K562 (cell line): Measurements from ENCODE around the gene FOXB2. TPM values are rescaled to one million over a fixed set of nuclear protein-coding genes. Genes with fewer than 3 reads are reported as not detected.

Experiments used
- ATAC-seq: fragments of 200-7000 bp; cut with Tn5 transposase; 3 replicates; pipeline ENCODE4 v1.9.1; 2020; ENCODE audit warnings: moderate library complexity
- BruUV-seq: library from RNA; stranded (reverse); fragments of 400-500 nt; replicated peaks from 2 replicates; lab custom pipeline; 2021; lab: Mats Ljungman, UMichigan
- CTCF ChIA-PET: fragments of 300-600 bp; formaldehyde crosslinking; extraction: SDS; loops from one replicate; lab custom pipeline; 2021; ENCODE audit warnings: low intra/inter-chr PET ratio; lab: Yijun Ruan, JAX
- POLR2A ChIA-PET: fragments of 300-600, 350-650 bp; sonication (Branson Sonifier 250); formaldehyde crosslinking; extraction: SDS; loops from one replicate; lab custom pipeline; 2021; ENCODE audit warnings: antibody characterized with exemption, inconsistent platforms; lab: Yijun Ruan, JAX
- DNase-seq, 4 experiments: peaks; one replicate each; pipeline versions ENCODE4 v3.0.0 to v3.0.0-alpha.2; 2011 to 2018; ENCODE audit warnings: low spot score in 3 of 4, mixed read lengths in 3 of 4; ENCODE audit errors: extremely low read depth in 1 of 4
- FAIRE-seq: peaks from 2 replicates; lab custom pipeline; 2011; peaks lifted over from hg19 to GRCh38; lab: Jason Lieb, UNC
- H2AFZ ChIP-seq: 2 replicates; pipeline ENCODE4 v1.6.0; 2011; ENCODE audit warnings: low read depth, low read length, control low read depth, inconsistent platforms
- H3K27ac ChIP-seq: fragments of 200-600 bp; 3 replicates; pipeline ENCODE4 v1.8.0; 2011; ENCODE audit warnings: low read depth, mild to moderate bottlenecking, control low read depth, inconsistent platforms, low read length, moderate library complexity, mixed read lengths; ENCODE audit errors: extremely low read depth
- H3K27me3 ChIP-seq, 2 experiments: fragments of 300-600 bp in 1 of 2; 2 replicates in 1 of 2; 3 replicates in 1 of 2; pipeline versions ENCODE4 v1.6.0 to v1.8.0; 2011; ENCODE audit warnings: inconsistent platforms in 2 of 2, low read length in 2 of 2, mild to moderate bottlenecking in 1 of 2, mixed read lengths in 1 of 2, moderate library complexity in 1 of 2; ENCODE audit not compliant: control insufficient read depth in 2 of 2, insufficient read depth in 2 of 2
- H3K36me3 ChIP-seq: fragments of 300-600 bp; 3 replicates; pipeline ENCODE4 v1.8.0; 2011; ENCODE audit warnings: mild to moderate bottlenecking, low read length, inconsistent platforms; ENCODE audit not compliant: control insufficient read depth, insufficient read depth
- H3K4me1 ChIP-seq, 2 experiments: fragments of 200-600 bp in 1 of 2; replicated peaks in 1 of 2; 2 replicates in 1 of 2; 3 replicates in 1 of 2; pipeline versions ENCODE4 v1.5.1 to v1.8.0; 2011; ENCODE audit warnings: inconsistent platforms in 2 of 2, low read length in 2 of 2, mild to moderate bottlenecking in 1 of 2, mixed read lengths in 1 of 2, moderate library complexity in 1 of 2; ENCODE audit not compliant: control insufficient read depth in 2 of 2, insufficient read depth in 2 of 2
- H3K4me2 ChIP-seq: 2 replicates; pipeline ENCODE4 v1.6.1; 2011; ENCODE audit warnings: low read length, control low read depth, inconsistent platforms, mixed read lengths; ENCODE audit not compliant: insufficient read depth
- H3K4me3 ChIP-seq: fragments of 200-600 bp; sonication (generic), shearing (Covaris generic); 2 replicates; pipeline ENCODE4 v1.5.1; 2016; ENCODE audit warnings: control low read depth, inconsistent platforms
- H3K79me2 ChIP-seq: fragments of 200-600 bp; 3 replicates; pipeline ENCODE4 v1.8.0; 2011; ENCODE audit warnings: low read length, inconsistent platforms; ENCODE audit not compliant: control insufficient read depth, insufficient read depth
- H3K9ac ChIP-seq, 2 experiments: 2 replicates each; pipeline versions ENCODE4 v1.6.0 to v1.6.1; 2011; ENCODE audit warnings: low read depth in 2 of 2, low read length in 2 of 2, control low read depth in 1 of 2, inconsistent platforms in 1 of 2, mild to moderate bottlenecking in 1 of 2, mixed read lengths in 1 of 2; ENCODE audit not compliant: insufficient read depth in 1 of 2
- H3K9me1 ChIP-seq: one replicate; pipeline ENCODE4 v1.6.0; 2011; ENCODE audit warnings: inconsistent platforms, mild to moderate bottlenecking, low read length, moderate library complexity; ENCODE audit not compliant: control insufficient read depth, insufficient read depth
- H3K9me3 ChIP-seq: replicated peaks from 2 replicates; pipeline ENCODE4 v1.5.1; 2011; ENCODE audit warnings: low read depth, low read length, inconsistent platforms; ENCODE audit not compliant: control insufficient read depth, insufficient read depth
- H4K20me1 ChIP-seq: replicated peaks from 2 replicates; pipeline ENCODE4 v1.6.1; 2011; ENCODE audit warnings: low read length, inconsistent platforms, mixed read lengths; ENCODE audit not compliant: control insufficient read depth, insufficient read depth
- CHD4 ChIP-seq: fragments of 200-600 bp; sonication (generic); IDR thresholded peaks from 3 replicates; pipeline ENCODE4 v1.6.1; 2012; ENCODE audit warnings: low read depth, mild to moderate bottlenecking, mixed read lengths, low read length, inconsistent platforms; ENCODE audit not compliant: insufficient read depth, insufficient replicate concordance, poor library complexity, severe bottlenecking
- FOXP1 ChIP-seq: sonication (generic); formaldehyde crosslinking; IDR thresholded peaks from 2 replicates; pipeline ENCODE4 v1.8.0; 2022; ENCODE audit warnings: mild to moderate bottlenecking, missing genetic modification reagents
- HNRNPH1 ChIP-seq: fragments of 200-400 bp; formaldehyde crosslinking; optimal IDR thresholded peaks from 2 replicates; pipeline ENCODE3; 2017; ENCODE audit warnings: low read depth, mild to moderate bottlenecking, low read length, moderate library complexity
- RAD21 ChIP-seq, 2 experiments: fragments of 250-450 bp in 1 of 2; fragments of 450-650 bp in 1 of 2; sonication (Bioruptor Pico) in 1 of 2; formaldehyde crosslinking in 1 of 2; IDR thresholded peaks in 1 of 2; conservative IDR thresholded peaks in 1 of 2; 2 replicates each; pipeline versions ENCODE4 v1.4.0 to v1.8.0; 2020 to 2022; ENCODE audit warnings: mild to moderate bottlenecking in 2 of 2, moderate library complexity in 1 of 2
- TAF1 ChIP-seq: IDR thresholded peaks from 2 replicates; pipeline ENCODE4 v1.6.1; 2011; ENCODE audit warnings: mild to moderate bottlenecking, low read length, moderate library complexity; ENCODE audit not compliant: insufficient read depth, control insufficient read depth, severe bottlenecking; ENCODE audit errors: extremely low read depth
- ZNF444 ChIP-seq: fragments of 250-450 bp; sonication (Bioruptor Pico); IDR thresholded peaks from 2 replicates; pipeline ENCODE4 v1.4.0; 2020; ENCODE audit warnings: mild to moderate bottlenecking, moderate library complexity
- WGBS: fragments of 100-300 bp; shearing (Covaris generic); methylation state at CpG from one replicate; pipeline ENCODE4 v1.1.6; 2016; ENCODE audit warnings: low coverage, mixed read lengths; ENCODE audit not compliant: insufficient coverage; ENCODE audit errors: missing lambda C conversion rate; 5-methylcytosine and 5-hydroxymethylcytosine counted together
- in situ Hi-C: fragments of 300-500 bp; cut with MboI; formaldehyde crosslinking; loops from 4 replicates; pipeline ENCODE4 v1.15.0; 2018; ENCODE audit warnings: inconsistent platforms, mixed read lengths
- intact Hi-C: fragments of 100-400 bp; cut with micrococcal nuclease; formaldehyde crosslinking; loops from 2 replicates; pipeline ENCODE4 v1.14.2; 2022
- polyA plus RNA-seq, 8 experiments: library from polyadenylated mRNA; depleted of rRNA in 4 of 8; stranded (reverse) in 5 of 8; unstranded in 3 of 8; fragments of >200 nt; fragmentation: Nextera tagmentation in 2 of 8; fragmentation: Illumina TruSeq in 1 of 8; extraction: Ambion mirVana in 2 of 8; extraction: Trizol in 1 of 8; gene quantifications; 2 replicates each; pipeline versions ENCODE4 v1.2.1 to v1.2.3, GENCODE V29; 2011 to 2014; ENCODE audit warnings: inconsistent platforms in 1 of 8, missing spikeins in 1 of 8
- total RNA-seq, 7 experiments: library from RNA; depleted of rRNA in 6 of 7; stranded (reverse); fragments of >200 nt in 6 of 7; fragmentation: Illumina TruSeq in 2 of 7; extraction: Trizol in 2 of 7; gene quantifications; 2 replicates each; pipeline versions ENCODE4 v1.2.1 to v1.2.3, GENCODE V29; 2011 to 2021; ENCODE audit warnings: low replicate concordance in 1 of 7
- TF ChIP-seq, protein P1 (sequence below), 3 experiments: IDR thresholded peaks in 2 of 3; conservative IDR thresholded peaks in 1 of 3; 2 replicates each; pipeline ENCODE4 v1.5.1; 2011 to 2012; ENCODE audit warnings: low read length in 3 of 3, mild to moderate bottlenecking in 3 of 3, control low read depth in 2 of 3, improper control_type of control experiment in 1 of 3, inconsistent platforms in 1 of 3, low read depth in 1 of 3, mixed read lengths in 1 of 3, moderate library complexity in 1 of 3; ENCODE audit not compliant: insufficient read depth in 2 of 3

FOXB2 gene
- total and polyA plus RNA-seq, 9 of the 15 experiments (the other 6 are each of a cell fraction or from before 2014, with no cell fraction given), result not detected

- FAIRE-seq, result peak; percentile 70
- no TSS peak for BruUV-seq
Observed at GRCh38 chr9:76987594-76988200, 31.8 kb upstream of the FOXB2 start.

More at GRCh38 chr9:76987594-76988200, 31.8 kb upstream of the FOXB2 start:
- Histone ChIP-seq H3K4me2 (no peak overlapping the region), H3K36me3 (no peaks in the 10 kb centered on the region), H3K79me2 (no peaks in the 10 kb centered on the region), H3K9me1 (no peaks in the 10 kb centered on the region), H3K4me3 (no peak overlapping the region), H4K20me1 (no peaks in the 10 kb centered on the region), H2AFZ (no peak overlapping the region), H3K27ac (no peak overlapping the region), H3K27me3 (no peaks in the 10 kb centered on the region; a peak in 1 of 5 replicates), H3K9ac (no peak overlapping the region), H3K4me1 (no peaks in the 10 kb centered on the region), H3K9me3 (no peaks in the 10 kb centered on the region)
- no peak for TF ChIP-seq FOXP1 (CRISPR knock-in tag)
- peak; percentile 42 to 67 for TF ChIP-seq RAD21 (CRISPR knock-in tag; conservative IDR thresholded peaks at IDR 0.05 in 1 of 2, IDR thresholded peaks at IDR 0.05 in 1 of 2)
- no peak for TF ChIP-seq ZNF444 (CRISPR knock-in tag)
- TF ChIP-seq, protein P1, sequence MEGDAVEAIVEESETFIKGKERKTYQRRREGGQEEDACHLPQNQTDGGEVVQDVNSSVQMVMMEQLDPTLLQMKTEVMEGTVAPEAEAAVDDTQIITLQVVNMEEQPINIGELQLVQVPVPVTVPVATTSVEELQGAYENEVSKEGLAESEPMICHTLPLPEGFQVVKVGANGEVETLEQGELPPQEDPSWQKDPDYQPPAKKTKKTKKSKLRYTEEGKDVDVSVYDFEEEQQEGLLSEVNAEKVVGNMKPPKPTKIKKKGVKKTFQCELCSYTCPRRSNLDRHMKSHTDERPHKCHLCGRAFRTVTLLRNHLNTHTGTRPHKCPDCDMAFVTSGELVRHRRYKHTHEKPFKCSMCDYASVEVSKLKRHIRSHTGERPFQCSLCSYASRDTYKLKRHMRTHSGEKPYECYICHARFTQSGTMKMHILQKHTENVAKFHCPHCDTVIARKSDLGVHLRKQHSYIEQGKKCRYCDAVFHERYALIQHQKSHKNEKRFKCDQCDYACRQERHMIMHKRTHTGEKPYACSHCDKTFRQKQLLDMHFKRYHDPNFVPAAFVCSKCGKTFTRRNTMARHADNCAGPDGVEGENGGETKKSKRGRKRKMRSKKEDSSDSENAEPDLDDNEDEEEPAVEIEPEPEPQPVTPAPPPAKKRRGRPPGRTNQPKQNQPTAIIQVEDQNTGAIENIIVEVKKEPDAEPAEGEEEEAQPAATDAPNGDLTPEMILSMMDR (IDR thresholded peaks at IDR 0.05 in 2 of 3, conservative IDR thresholded peaks at IDR 0.05 in 1 of 3; ENCODE audit: insufficient read depth in 2 of 3, low read depth in 1 of 3, low read length in 3 of 3), result peak; percentile 42 to 57 (median 48)
- no peak for TF ChIP-seq TAF1
- TF ChIP-seq HNRNPH1, result no peak
- TF ChIP-seq CHD4, result no peak
- intact Hi-C loops (loop anchor here (2.0 to 5.0 kb wide), 2 partner anchors 177 to 225 kb away; partner anchors contain the start of gene PCA3), in situ Hi-C loops (loop anchor here (25.0 kb wide), 1 partner anchor 175 kb away; no protein-coding TSS in a partner anchor)
- ATAC-seq (peak; percentile 67), DNase-seq (peak; percentile 10 to 24 (median 12))
- 0% methylated on average over 3 of the region's 3 CpGs for WGBS
- ChIA-PET CTCF (interaction anchor here (0.7 kb wide), 1 partner anchor 226 kb away, joined by 3 read pairs; no protein-coding TSS in a partner anchor), POLR2A (no interaction called here)
